GM12801 (cell line): ENCODE data around the gene SLC6A6.

ENCODE experiments used
- CTCF ChIP-seq: IDR thresholded peaks from one replicate; pipeline ENCODE4 v1.5.1; 2011; ENCODE audit warnings: control low read depth; ENCODE audit not compliant: insufficient read length; ENCODE audit errors: extremely low read depth

The SLC6A6 gene

DNA sequence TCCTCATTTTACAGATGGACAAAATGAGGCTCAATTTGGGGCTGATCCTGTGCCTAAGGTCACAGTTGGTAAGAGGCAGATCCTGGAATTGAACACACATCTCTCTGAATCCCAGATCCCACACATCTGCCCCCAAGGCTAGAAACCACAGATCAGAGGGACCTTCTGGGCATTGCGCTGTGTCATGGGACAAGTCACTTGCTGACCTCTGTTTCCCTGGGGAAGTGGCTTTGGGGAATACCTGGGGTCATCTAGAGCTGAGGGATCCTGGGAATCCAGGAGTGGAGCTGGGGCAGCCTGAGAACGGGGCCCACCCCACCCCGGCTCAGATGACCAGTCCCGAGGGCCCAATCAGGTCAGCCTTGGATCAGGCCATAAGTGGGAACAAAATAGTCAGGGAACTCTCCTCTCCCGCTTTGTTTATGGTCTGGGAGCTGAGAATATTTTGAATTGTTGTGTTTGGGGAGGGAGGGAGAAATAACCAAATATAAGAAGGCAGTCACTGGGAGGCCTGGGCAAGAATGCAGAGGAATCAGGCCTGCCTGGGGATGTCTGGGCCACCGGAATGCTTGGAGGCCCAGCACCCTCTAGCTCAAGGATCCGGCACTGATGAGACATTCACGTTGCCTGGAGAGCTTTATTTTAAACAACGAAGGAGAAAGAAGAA is 8.8 kb upstream of the SLC6A6 start:
- TF ChIP-seq CTCF: no peak

DNA sequence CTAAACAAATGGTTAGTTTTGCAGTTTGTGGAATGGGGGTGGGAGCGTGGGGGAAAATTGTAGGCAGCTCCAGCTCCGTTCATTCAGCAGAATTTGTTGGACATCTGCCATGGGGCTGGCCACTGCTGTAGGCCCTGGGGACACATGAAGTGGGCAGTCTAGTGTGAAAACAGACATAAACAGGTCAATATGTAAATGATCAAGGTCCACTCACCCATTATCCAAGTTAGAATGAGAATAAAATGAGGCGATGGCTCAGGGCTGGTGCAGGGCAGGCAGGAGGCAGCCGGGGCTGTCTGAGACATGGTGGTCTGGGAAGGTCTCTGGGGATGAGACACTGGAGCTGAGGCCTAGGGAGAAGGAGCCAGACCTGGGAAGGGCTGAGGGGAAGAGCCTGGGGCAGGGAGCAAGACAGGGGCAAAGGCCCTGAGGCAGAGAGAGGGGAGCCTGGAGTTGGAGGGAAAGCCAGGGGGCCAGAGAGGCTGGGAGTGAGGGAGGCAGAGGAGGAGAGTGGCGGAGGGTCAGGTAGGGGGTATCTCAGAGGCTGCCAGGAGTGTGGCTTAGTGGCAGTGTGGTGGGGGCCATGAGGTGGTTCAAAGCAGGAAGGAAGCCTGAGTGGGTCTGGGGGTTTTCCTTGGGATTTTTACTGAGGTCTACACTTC is 6.2 kb upstream of the SLC6A6 start:
- TF ChIP-seq CTCF: no peak

- no peak for TF ChIP-seq CTCF
Observed at GRCh38 chr3:14397046-14397445, 5.4 kb upstream of the SLC6A6 start.

GRCh38 chr3:14397531-14397930 is 4.9 kb upstream of the SLC6A6 start:
- no peak for TF ChIP-seq CTCF

DNA sequence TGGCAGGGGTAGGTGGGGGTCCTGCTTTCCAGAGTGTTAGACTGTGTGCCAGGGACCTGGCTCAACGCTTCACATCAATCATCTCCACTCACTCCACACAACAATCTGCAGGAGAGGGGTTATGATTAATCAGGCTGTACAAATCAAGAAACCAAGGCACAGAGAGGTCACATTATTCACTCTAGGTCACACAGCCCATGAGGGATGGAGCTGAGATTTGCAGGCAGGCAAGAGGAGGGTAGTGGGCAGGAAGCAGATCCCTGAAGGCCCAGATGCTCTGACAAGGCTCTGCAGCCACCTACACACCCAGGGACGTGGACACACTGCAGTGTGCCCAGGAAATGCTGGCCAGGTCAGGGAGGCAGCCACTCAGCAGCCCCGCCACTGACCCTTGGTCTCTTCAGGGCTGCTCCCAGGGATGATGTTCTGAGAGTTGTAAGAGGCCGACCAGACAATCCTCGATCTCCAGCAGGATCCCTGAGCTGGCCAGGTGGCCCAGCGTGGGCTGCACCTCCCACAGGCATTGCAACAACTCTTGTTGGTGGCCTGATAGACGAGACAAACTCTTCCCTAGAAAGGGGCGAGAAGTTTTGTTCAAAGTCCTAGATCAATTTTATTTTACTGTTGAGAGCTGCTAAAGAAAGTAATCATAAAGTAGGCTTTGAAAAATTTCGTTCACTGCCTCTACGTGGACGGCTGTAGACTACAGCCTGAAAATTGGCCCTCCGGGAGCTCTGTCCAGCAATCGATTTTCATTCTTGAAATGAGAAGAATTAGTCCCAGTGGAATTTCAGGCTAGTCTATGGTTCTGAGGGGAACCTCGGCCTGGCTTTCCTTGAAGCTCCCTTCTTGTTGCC is 4.2 kb upstream of the SLC6A6 start:
- no peak for TF ChIP-seq CTCF

- TF ChIP-seq CTCF: no peak
Observed at GRCh38 chr3:14398797-14399106, 3.7 kb upstream of the SLC6A6 start.

- no peak for TF ChIP-seq CTCF
Observed at GRCh38 chr3:14401692-14402303, 608 bp upstream of the SLC6A6 start.
